H54 (cell line): ENCODE results near the gene DUSP28.

Experiments
- DNase-seq: peaks from one replicate; pipeline ENCODE4 v3.0.0; 2011; ENCODE audit warnings: low spot score, mixed read lengths; ENCODE audit not compliant: insufficient read length
- FAIRE-seq: peaks from 3 replicates; lab custom pipeline; 2011; peaks lifted over from hg19 to GRCh38; lab: Jason Lieb, UNC
- POLR2A ChIP-seq: IDR thresholded peaks from 2 replicates; pipeline ENCODE4 v1.6.1; 2011; ENCODE audit warnings: low read depth, mild to moderate bottlenecking, low read length

Gene DUSP28

DNA sequence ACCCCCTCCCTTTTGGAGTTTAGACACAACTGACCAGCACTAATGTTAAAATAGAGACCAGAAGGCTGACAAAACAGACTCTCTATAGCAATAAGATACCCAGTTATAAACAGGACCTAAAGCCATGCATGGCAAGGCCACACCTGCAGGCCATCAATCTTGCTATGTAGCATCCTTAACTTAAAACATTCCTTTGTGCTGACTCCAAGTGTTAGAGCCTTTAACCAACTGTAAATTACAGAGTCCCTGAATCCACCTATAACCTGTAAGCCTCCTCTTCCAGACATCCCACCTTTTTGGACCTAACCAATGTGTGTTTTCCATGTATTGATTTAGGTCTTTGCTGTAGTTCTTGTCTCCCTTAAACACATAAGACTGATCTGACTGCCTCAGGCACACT lies 20.3 kb upstream of the DUSP28 start:
- DNase-seq (no peak), FAIRE-seq (no peak)
- TF ChIP-seq POLR2A: no peak

- TF ChIP-seq POLR2A: no peak
- no peak for FAIRE-seq
- no peak for DNase-seq
These were observed 8.9 kb upstream of the DUSP28 start for GRCh38 chr2:240551288-240551687.

DNA sequence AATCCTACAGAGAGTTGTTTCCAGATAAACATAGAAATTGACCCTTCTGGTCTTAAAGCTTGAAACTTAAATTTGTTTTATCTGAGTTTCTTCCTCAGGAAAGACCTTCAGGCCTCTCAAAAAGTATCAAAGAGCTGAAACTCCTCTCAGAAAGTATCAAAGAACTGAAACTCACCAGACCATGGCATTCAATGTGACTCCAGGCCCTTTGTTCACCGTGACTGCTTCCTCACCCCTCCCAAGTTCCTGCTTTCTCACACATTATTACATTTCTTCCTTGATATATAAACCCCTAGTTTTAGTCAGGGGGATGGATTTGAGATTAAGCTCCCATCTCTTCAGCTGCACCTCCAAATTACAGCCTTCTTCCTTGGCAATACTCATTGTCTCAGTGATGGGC lies 8.3 kb upstream of the DUSP28 start:
- no peak for TF ChIP-seq POLR2A
- FAIRE-seq (no peak), DNase-seq (no peak)

GRCh38 chr2:240553956-240554480 lies 6.1 kb upstream of the DUSP28 start:
- FAIRE-seq (no peak), DNase-seq (no peak)
- TF ChIP-seq POLR2A: no peak

DNA sequence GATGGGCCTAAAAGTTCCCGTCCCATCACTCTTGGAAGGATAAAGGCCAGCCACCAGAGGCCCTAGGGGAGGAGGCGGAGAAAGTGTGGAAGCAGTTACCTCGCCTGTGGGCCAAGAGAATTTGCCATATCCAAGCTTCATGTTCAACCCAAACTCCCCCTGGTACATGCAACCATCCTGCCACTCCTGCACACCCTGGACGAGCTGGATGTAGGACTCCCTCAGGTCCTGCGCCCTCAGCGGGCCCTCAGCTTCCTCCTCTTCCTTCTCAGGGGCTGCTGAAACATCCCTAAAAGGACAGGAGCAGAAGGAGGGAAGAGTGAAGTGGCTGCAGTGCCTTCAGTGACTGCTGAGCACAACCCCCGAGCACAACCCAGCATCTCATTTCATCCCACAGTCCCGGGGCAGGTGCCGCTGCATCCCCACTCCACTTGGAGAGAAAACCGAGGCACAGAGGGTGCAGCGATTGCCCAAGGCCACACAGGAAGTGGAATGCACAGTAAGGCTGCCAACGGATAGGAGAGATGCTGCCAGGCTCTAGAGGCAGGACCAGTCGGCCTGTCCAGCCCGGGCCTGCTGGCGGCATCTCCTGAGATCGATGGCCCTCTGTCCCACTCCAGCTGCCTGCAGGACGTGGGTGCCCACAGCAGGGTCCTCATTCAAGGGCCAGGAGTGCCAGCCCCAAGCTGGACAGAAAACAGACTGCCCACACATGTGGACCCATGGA lies 5.2 kb upstream of the DUSP28 start:
- DNase-seq: no peak
- FAIRE-seq: no peak
- TF ChIP-seq POLR2A: no peak

GRCh38 chr2:240555541-240556250 lies 4.5 kb upstream of the DUSP28 start:
- FAIRE-seq: no peak
- DNase-seq: no peak
- no peak for TF ChIP-seq POLR2A

DNA sequence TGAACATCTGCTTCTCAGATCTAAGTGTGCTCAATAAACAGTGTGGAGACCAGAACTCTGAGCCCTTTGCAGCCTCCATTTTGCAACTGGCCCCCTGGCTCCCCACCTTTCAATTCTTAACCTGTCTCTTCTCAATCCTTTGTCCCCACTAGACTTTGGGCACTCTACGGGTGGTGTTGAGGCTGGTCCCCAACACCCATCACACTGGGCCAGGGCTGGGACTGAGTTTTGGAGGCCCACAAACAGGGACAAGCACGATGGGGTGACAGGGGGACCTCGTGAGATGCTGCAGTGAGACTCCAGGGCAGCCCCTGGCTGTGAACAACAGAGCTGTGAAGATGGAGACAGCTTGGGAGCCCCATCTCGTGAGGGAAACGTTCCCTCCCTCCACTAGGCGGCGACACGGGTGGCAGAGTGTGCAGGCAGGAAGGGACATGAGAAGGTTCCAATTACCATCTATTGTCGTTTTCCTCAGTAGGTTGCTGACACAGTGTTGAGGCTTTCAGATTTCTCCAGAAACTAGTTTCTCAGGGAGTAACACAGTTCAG lies 3.5 kb upstream of the DUSP28 start:
- peak; percentile 60 for DNase-seq
- TF ChIP-seq POLR2A: no peak
- no peak for FAIRE-seq

GRCh38 chr2:240557101-240557751 lies 2.9 kb upstream of the DUSP28 start:
- TF ChIP-seq POLR2A: no peak
- DNase-seq: no peak
- FAIRE-seq: no peak

- TF ChIP-seq POLR2A: no peak
- FAIRE-seq (no peak), DNase-seq (no peak)
These were observed 2.3 kb upstream of the DUSP28 start, which contains the start of gene ANKMY1 for GRCh38 chr2:240557808-240558207. ANKMY1 (minus strand) TSS chr2:240557988; CDS start chr2:240557335, 653 bp downstream.

DNA sequence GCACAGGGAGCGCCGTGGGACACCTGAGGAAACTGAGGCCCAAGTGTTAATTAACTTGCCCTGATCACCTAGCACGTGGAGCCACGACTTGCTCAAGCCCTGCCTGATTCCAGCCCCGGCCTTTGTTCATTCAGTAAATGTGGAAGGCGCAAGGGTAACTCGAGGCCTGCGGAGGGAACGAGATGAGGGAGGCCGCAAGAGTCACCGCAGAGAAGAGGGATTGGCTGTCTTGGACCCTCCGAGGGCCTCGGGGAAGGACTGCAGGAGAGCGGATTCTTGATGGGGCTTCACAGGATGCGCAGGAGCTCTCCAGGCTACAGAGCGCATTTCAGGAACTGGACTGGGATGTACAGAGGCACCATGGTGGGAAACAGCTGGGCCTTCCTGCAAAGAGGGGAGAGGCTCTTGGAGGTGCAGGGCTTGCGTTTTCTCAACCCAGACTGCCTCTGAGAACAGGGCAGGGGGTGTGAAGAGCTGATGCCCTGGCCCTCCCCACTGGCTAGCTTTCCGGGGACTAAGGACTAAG lies 1.9 kb upstream of the DUSP28 start:
- TF ChIP-seq POLR2A: no peak
- FAIRE-seq (no peak), DNase-seq (no peak)

- FAIRE-seq: no peak
- TF ChIP-seq POLR2A: no peak
These were observed 871 bp upstream of the DUSP28 start for GRCh38 chr2:240559286-240559685.

GRCh38 chr2:240560480-240561324 lies 545 bp downstream of the DUSP28 start:
- TF ChIP-seq POLR2A: peak; percentile 61
- no peak for FAIRE-seq

More at GRCh38 chr2:240559286-240559685, 871 bp upstream of the DUSP28 start:
- no peak for DNase-seq

More at GRCh38 chr2:240560480-240561324, 545 bp downstream of the DUSP28 start:
- DNase-seq: peak; percentile 78
